IMR-90 (cell line): Measurements from ENCODE around the gene RHOT1. TPM values are rescaled to one million over a fixed set of nuclear protein-coding genes. Genes with fewer than 3 reads are reported as not detected.
A peak's percentile ranks its signal among the peaks of the same experiment; 100 is the strongest.

Experiments used
- ATAC-seq: fragments of 200-7000 bp; cut with Tn5 transposase; 2 replicates; pipeline ENCODE4 v1.9.1; 2020; ENCODE audit warnings: low read depth, mild to moderate bottlenecking, moderate library complexity
- BruUV-seq: library from RNA; stranded (reverse); fragments of 400-500 nt; replicated peaks from 2 replicates; lab custom pipeline; 2021; lab: Mats Ljungman, UMichigan
- CTCF ChIA-PET: fragments of 300-600 bp; formaldehyde crosslinking; extraction: SDS; loops from one replicate; lab custom pipeline; 2021; ENCODE audit warnings: antibody characterized with exemption; lab: Yijun Ruan, JAX
- POLR2A ChIA-PET: fragments of 300-600 bp; sonication (Branson Sonifier 250); formaldehyde crosslinking; loops from one replicate; lab custom pipeline; 2022; ENCODE audit warnings: antibody characterized with exemption; ENCODE audit not compliant: unreplicated experiment; lab: Charles Lee
- DNase-seq: peaks from one replicate; pipeline ENCODE4 v3.0.0; 2013
- H2AFZ ChIP-seq: replicated peaks from 2 replicates; pipeline ENCODE3; 2013; ENCODE audit warnings: low read length, mild to moderate bottlenecking; ENCODE audit not compliant: poor library complexity
- H2AK5ac ChIP-seq: 2 replicates; pipeline ENCODE4 v1.6.1; 2013; ENCODE audit warnings: low read depth, low read length, inconsistent platforms
- H2AK9ac ChIP-seq: replicated peaks from 2 replicates; pipeline ENCODE3; 2013; ENCODE audit warnings: mild to moderate bottlenecking, low read depth, low read length, moderate library complexity; ENCODE audit not compliant: poor library complexity
- H2BK120ac ChIP-seq: 2 replicates; pipeline ENCODE4 v1.6.1; 2013; ENCODE audit warnings: low read depth, low read length, inconsistent platforms
- H2BK15ac ChIP-seq: 3 replicates; pipeline ENCODE4 v1.6.1; 2013; ENCODE audit warnings: low read depth, low read length, inconsistent platforms
- H2BK20ac ChIP-seq: 2 replicates; pipeline ENCODE4 v1.6.1; 2013; ENCODE audit warnings: low read depth, mild to moderate bottlenecking, inconsistent platforms, low read length, moderate library complexity
- H2BK5ac ChIP-seq: 2 replicates; pipeline ENCODE4 v1.6.1; 2013; ENCODE audit warnings: mild to moderate bottlenecking, low read depth, low read length, inconsistent platforms; ENCODE audit not compliant: poor library complexity, severe bottlenecking
- H3K14ac ChIP-seq: replicated peaks from 2 replicates; pipeline ENCODE4 v1.6.1; 2013; ENCODE audit warnings: low read depth, low read length, inconsistent platforms
- H3K18ac ChIP-seq: 2 replicates; pipeline ENCODE4 v1.6.1; 2013; ENCODE audit warnings: low read depth, low read length, control low read depth
- H3K23ac ChIP-seq: 2 replicates; pipeline ENCODE4 v1.6.1; 2013; ENCODE audit warnings: low read depth, low read length, inconsistent platforms
- H3K27ac ChIP-seq: 2 replicates; pipeline ENCODE4 v1.5.1; 2013; ENCODE audit warnings: mild to moderate bottlenecking, control low read depth, low read length; ENCODE audit not compliant: insufficient read depth
- H3K27me3 ChIP-seq: 2 replicates; pipeline ENCODE4 v1.6.1; 2013; ENCODE audit warnings: low read length; ENCODE audit not compliant: control insufficient read depth, insufficient read depth
- H3K36me3 ChIP-seq: 2 replicates; pipeline ENCODE4 v1.6.1; 2013; ENCODE audit warnings: low read length, mixed read lengths; ENCODE audit not compliant: control insufficient read depth, insufficient read depth
- H3K4ac ChIP-seq: 2 replicates; pipeline ENCODE4 v1.6.1; 2013; ENCODE audit warnings: low read depth, low read length, inconsistent platforms
- H3K4me1 ChIP-seq: 2 replicates; pipeline ENCODE4 v1.6.1; 2013; ENCODE audit warnings: low read length, mixed read lengths; ENCODE audit not compliant: control insufficient read depth, insufficient read depth
- H3K4me2 ChIP-seq: 2 replicates; pipeline ENCODE4 v1.6.1; 2013; ENCODE audit warnings: low read depth, mild to moderate bottlenecking, control low read depth, low read length, moderate library complexity
- H3K4me3 ChIP-seq: 2 replicates; pipeline ENCODE4 v1.5.1; 2013; ENCODE audit warnings: low read depth, mild to moderate bottlenecking, control low read depth, low read length, moderate library complexity; ENCODE audit not compliant: insufficient read depth
- H3K56ac ChIP-seq: 2 replicates; pipeline ENCODE4 v1.6.1; 2013; ENCODE audit warnings: low read length, inconsistent platforms; ENCODE audit not compliant: insufficient read depth; ENCODE audit errors: extremely low read depth
- H3K79me1 ChIP-seq, 2 experiments: 2 replicates each; pipeline ENCODE4 v1.6.1; 2013; ENCODE audit warnings: low read length in 2 of 2, inconsistent platforms in 1 of 2, low read depth in 1 of 2
- H3K9ac ChIP-seq: 2 replicates; pipeline ENCODE4 v1.6.1; 2013; ENCODE audit warnings: low read depth, low read length, control low read depth
- H3K9me1 ChIP-seq: 2 replicates; pipeline ENCODE4 v1.6.1; 2013; ENCODE audit warnings: low read length, inconsistent platforms; ENCODE audit not compliant: insufficient read depth
- H3K9me3 ChIP-seq: 2 replicates; pipeline ENCODE4 v1.6.1; 2013; ENCODE audit warnings: low read length; ENCODE audit not compliant: control insufficient read depth, insufficient read depth
- H4K20me1 ChIP-seq: 2 replicates; pipeline ENCODE4 v1.6.1; 2013; ENCODE audit warnings: low read length, inconsistent platforms; ENCODE audit not compliant: insufficient read depth
- H4K5ac ChIP-seq: 2 replicates; pipeline ENCODE4 v1.6.1; 2013; ENCODE audit warnings: mild to moderate bottlenecking, low read depth, low read length, control low read depth
- H4K8ac ChIP-seq, 2 experiments: 2 replicates each; pipeline ENCODE4 v1.6.1; 2013; ENCODE audit warnings: low read depth in 2 of 2, low read length in 2 of 2, control low read depth in 1 of 2, inconsistent platforms in 1 of 2
- H4K91ac ChIP-seq: 2 replicates; pipeline ENCODE4 v1.6.1; 2013; ENCODE audit warnings: low read depth, low read length, inconsistent platforms; ENCODE audit not compliant: insufficient read depth
- CEBPB ChIP-seq: IDR thresholded peaks from 2 replicates; pipeline ENCODE4 v1.6.1; 2012; ENCODE audit warnings: low read depth, low read length, improper control_type of control experiment
- MAFK ChIP-seq: IDR thresholded peaks from 2 replicates; pipeline ENCODE4 v1.6.1; 2012; ENCODE audit warnings: low read depth, low read length, improper control_type of control experiment
- MAZ ChIP-seq: IDR thresholded peaks from 2 replicates; pipeline ENCODE4 v1.6.1; 2012; ENCODE audit warnings: low read depth, mild to moderate bottlenecking, low read length, improper control_type of control experiment, moderate library complexity, borderline replicate concordance
- NFE2L2 ChIP-seq: fragments of 150-350 bp; IDR thresholded peaks from 2 replicates; pipeline ENCODE4 v1.6.1; 2016; ENCODE audit warnings: low read depth, mild to moderate bottlenecking, low read length
- POLR2A ChIP-seq: IDR thresholded peaks from 2 replicates; pipeline ENCODE4 v1.6.1; 2012; ENCODE audit warnings: mild to moderate bottlenecking, low read depth, low read length
- RAD21 ChIP-seq: IDR thresholded peaks from 2 replicates; pipeline ENCODE4 v1.6.1; 2012; ENCODE audit warnings: low read length, improper control_type of control experiment
- SMC3 ChIP-seq: fragments of 150-350 bp; IDR thresholded peaks from 2 replicates; pipeline ENCODE4 v1.6.1; 2016; ENCODE audit warnings: low read depth, mild to moderate bottlenecking, antibody characterized with exemption, low read length, moderate library complexity
- WGBS, 2 experiments: methylation state at CpG; one replicate each; pipeline versions ENCODE4 v1.1.5 to v1.1.7; 2013; ENCODE audit warnings: missing lambda C conversion rate in 2 of 2; ENCODE audit not compliant: insufficient read length in 1 of 2; ENCODE audit errors: extremely low coverage in 2 of 2; 5-methylcytosine and 5-hydroxymethylcytosine counted together
- dilution Hi-C: fragments of 300-500 bp; cut with HindIII; formaldehyde crosslinking; loops from one replicate; pipeline ENCODE4 v1.14.3; 2018; ENCODE audit warnings: low sequenced_read_pairs; ENCODE audit not compliant: unreplicated experiment
- in situ Hi-C: fragments of 300-500 bp; cut with MboI; formaldehyde crosslinking; loops from 3 replicates; pipeline ENCODE4 v1.14.3; 2019; ENCODE audit warnings: low sequenced_read_pairs, inconsistent platforms, mixed read lengths
- intact Hi-C: fragments of 100-400 bp; cut with micrococcal nuclease; formaldehyde crosslinking; loops from 2 replicates; pipeline ENCODE4 v1.10.0; 2022
- polyA plus RNA-seq, 3 experiments: library from polyadenylated mRNA; depleted of rRNA; stranded (reverse); fragments of >200 nt; gene quantifications; 2 replicates each; pipeline ENCODE4 v1.2.3, GENCODE V29; 2012; ENCODE audit warnings: low replicate concordance in 1 of 3
- total RNA-seq: library from RNA; depleted of rRNA; stranded (reverse); fragments of >200 nt; gene quantifications from 2 replicates; pipeline ENCODE4 v1.2.3, GENCODE V29; 2012
- TF ChIP-seq, protein P1 (sequence below): fragments of 150-350 bp; IDR thresholded peaks from 2 replicates; pipeline ENCODE4 v1.6.1; 2016; ENCODE audit warnings: low read depth, mild to moderate bottlenecking, low read length, moderate library complexity, borderline replicate concordance
- TF ChIP-seq, protein P2 (sequence below): conservative IDR thresholded peaks from 2 replicates; pipeline ENCODE4 v1.5.1; 2012; ENCODE audit warnings: mild to moderate bottlenecking, low read depth, low read length, improper control_type of control experiment

RHOT1 gene
- total and polyA plus RNA-seq, 2 of the 4 experiments (the other 2 are of a cell fraction), result 27.4 to 27.6 TPM

DNA sequence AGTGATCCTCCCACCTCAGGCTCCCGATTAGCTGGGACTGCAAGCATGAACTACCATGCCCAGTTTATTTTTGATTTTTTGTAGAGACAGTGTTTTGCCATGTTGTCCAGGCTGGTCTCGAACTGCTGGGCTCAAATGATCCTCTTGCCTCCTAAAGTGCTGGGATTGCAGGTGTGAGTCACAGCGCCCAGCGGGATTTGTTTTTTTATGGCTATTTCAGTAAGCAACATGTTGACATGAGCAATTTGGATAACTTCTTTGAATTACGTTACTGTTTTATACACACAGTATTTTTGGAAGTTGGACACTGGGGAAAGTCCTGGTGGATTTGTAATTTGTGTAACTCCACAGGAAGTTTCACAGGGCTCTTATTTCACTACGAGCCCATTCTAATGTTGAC, 18.5 kb upstream of the RHOT1 start:
- peaks cover 11% of the 10 kb centered on the region for H3K27me3 ChIP-seq
- H2AK5ac ChIP-seq, result no peak overlapping the region
- ATAC-seq, result no peak
- H2BK5ac ChIP-seq, result no peak overlapping the region
- H3K18ac ChIP-seq, result no peak overlapping the region
- no peak overlapping the region for H3K4me3 ChIP-seq
- no TSS peak for BruUV-seq
- no peaks in the 10 kb centered on the region for H3K9me3 ChIP-seq
- no peak overlapping the region for H2BK15ac ChIP-seq
- intact Hi-C loops, result no loop called here
- no CpG with 5 or more reads among the region's 6 CpGs for WGBS, 2 experiments
- in situ Hi-C loops, result no loop called here
- H3K9ac ChIP-seq, result no peak overlapping the region
- peaks cover 0 to 5% of the 10 kb centered on the region in 2 experiments; a peak in 2 of 4 replicates for H3K79me1 ChIP-seq
- peaks cover 2% of the 10 kb centered on the region; the same call in 1 of the 2 replicates for H3K9me1 ChIP-seq
- H3K23ac ChIP-seq, result no peak overlapping the region
- TF ChIP-seq NFE2L2 (no peak), RAD21 (no peak), SMC3 (no peak), POLR2A (no peak), MAFK (no peak), MAZ (no peak), CEBPB (no peak)
- TF ChIP-seq, protein P1, sequence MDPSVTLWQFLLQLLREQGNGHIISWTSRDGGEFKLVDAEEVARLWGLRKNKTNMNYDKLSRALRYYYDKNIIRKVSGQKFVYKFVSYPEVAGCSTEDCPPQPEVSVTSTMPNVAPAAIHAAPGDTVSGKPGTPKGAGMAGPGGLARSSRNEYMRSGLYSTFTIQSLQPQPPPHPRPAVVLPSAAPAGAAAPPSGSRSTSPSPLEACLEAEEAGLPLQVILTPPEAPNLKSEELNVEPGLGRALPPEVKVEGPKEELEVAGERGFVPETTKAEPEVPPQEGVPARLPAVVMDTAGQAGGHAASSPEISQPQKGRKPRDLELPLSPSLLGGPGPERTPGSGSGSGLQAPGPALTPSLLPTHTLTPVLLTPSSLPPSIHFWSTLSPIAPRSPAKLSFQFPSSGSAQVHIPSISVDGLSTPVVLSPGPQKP, result no peak
- TF ChIP-seq, protein P2, sequence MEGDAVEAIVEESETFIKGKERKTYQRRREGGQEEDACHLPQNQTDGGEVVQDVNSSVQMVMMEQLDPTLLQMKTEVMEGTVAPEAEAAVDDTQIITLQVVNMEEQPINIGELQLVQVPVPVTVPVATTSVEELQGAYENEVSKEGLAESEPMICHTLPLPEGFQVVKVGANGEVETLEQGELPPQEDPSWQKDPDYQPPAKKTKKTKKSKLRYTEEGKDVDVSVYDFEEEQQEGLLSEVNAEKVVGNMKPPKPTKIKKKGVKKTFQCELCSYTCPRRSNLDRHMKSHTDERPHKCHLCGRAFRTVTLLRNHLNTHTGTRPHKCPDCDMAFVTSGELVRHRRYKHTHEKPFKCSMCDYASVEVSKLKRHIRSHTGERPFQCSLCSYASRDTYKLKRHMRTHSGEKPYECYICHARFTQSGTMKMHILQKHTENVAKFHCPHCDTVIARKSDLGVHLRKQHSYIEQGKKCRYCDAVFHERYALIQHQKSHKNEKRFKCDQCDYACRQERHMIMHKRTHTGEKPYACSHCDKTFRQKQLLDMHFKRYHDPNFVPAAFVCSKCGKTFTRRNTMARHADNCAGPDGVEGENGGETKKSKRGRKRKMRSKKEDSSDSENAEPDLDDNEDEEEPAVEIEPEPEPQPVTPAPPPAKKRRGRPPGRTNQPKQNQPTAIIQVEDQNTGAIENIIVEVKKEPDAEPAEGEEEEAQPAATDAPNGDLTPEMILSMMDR, result no peak
- no peak overlapping the region for H3K4me2 ChIP-seq
- no peaks in the 10 kb centered on the region for H3K36me3 ChIP-seq
- peak; percentile 38 for DNase-seq
- H4K20me1 ChIP-seq, result no peaks in the 10 kb centered on the region
- no peak overlapping the region for H4K5ac ChIP-seq
- ChIA-PET POLR2A (no interaction called here), CTCF (interaction anchor here (0.7 kb wide), 1 partner anchor 687 kb away, joined by 3 read pairs; no protein-coding TSS in a partner anchor)
- no peak overlapping the region for H4K91ac ChIP-seq
- 0 out of 2 replicates have a peak, but pooled peaks cover 2% of the 10 kb centered on the region for H3K4me1 ChIP-seq
- H3K27ac ChIP-seq, result no peak overlapping the region
- H3K56ac ChIP-seq, result no peak overlapping the region
- dilution Hi-C loops, result no loop called here
- no peak overlapping the region for H2BK120ac ChIP-seq
- H3K4ac ChIP-seq, result no peak overlapping the region
- no peak overlapping the region for H3K14ac ChIP-seq
- no peak overlapping the region for H2AFZ ChIP-seq
- H2BK20ac ChIP-seq, result no peak overlapping the region
- no peak overlapping the region for H2AK9ac ChIP-seq
- no peak overlapping the region for H4K8ac ChIP-seq
